ENCODE measurements around the gene PLAAT3. TPM values are rescaled to one million over a fixed set of nuclear protein-coding genes. Genes with fewer than 3 reads are reported as not detected.

PLAAT3 gene
- total RNA-seq, 1 experiment from 2014 or later = 3.6 TPM

GRCh38 chr11:63592975-63593395, 21.2 kb downstream of the PLAAT3 start:
- Mint-ChIP-seq H3K4me1 (ENCODE audit: insufficient read depth, unreplicated experiment) (peaks cover 4% of the 10 kb centered on the region), H3K36me3 (ENCODE audit: insufficient read depth, unreplicated experiment) (no peaks in the 10 kb centered on the region), H3K27ac (ENCODE audit: low read depth, unreplicated experiment) (no peak overlapping the region), H3K27me3 (ENCODE audit: insufficient read depth, unreplicated experiment) (no peaks in the 10 kb centered on the region), H3K9me3 (ENCODE audit: unreplicated experiment) (no peaks in the 10 kb centered on the region), H3K4me3 (ENCODE audit: unreplicated experiment) (no peak overlapping the region)
- TF ChIP-seq CTCF (IDR thresholded peaks at IDR 0.05; ENCODE audit: unreplicated experiment) = peak; percentile 52
- intact Hi-C loops (cut with micrococcal nuclease) = loop anchor here (1.0 kb wide), 2 partner anchors 41 to 145 kb away; no protein-coding TSS in a partner anchor
- POLR2A ChIA-PET = no interaction called here
- BruUV-seq (replicated peaks) = no TSS peak
- peak; percentile 28 for DNase-seq (ENCODE audit: unreplicated experiment)
- CTCF ChIA-PET = interaction anchor here (0.5 to 1.6 kb wide), 4 partner anchors 10 to 242 kb away, joined by 3 to 5 read pairs (median 3); no protein-coding TSS in a partner anchor

GRCh38 chr11:63590024-63590788, 24.0 kb downstream of the PLAAT3 start:
- Mint-ChIP-seq H3K27me3 (ENCODE audit: insufficient read depth, unreplicated experiment) (no peaks in the 10 kb centered on the region), H3K36me3 (ENCODE audit: insufficient read depth, unreplicated experiment) (no peaks in the 10 kb centered on the region), H3K9me3 (ENCODE audit: unreplicated experiment) (no peaks in the 10 kb centered on the region), H3K4me1 (ENCODE audit: insufficient read depth, unreplicated experiment) (peaks cover under 1% of the 10 kb centered on the region), H3K4me3 (ENCODE audit: unreplicated experiment) (no peak overlapping the region), H3K27ac (ENCODE audit: low read depth, unreplicated experiment) (no peak overlapping the region)
- TF ChIP-seq CTCF (IDR thresholded peaks at IDR 0.05; ENCODE audit: unreplicated experiment) = no peak
- DNase-seq (ENCODE audit: unreplicated experiment) = no peak
- POLR2A ChIA-PET = no interaction called here
- BruUV-seq (replicated peaks) = no TSS peak
- intact Hi-C loops (cut with micrococcal nuclease) = no loop called here
- CTCF ChIA-PET = interaction anchor here (0.6 to 0.7 kb wide), 2 partner anchors 60 to 681 kb away, joined by 3 read pairs; no protein-coding TSS in a partner anchor

GRCh38 chr11:63589000-63589399, 25.2 kb downstream of the PLAAT3 start:
- no peaks in the 10 kb centered on the region for H3K9me3 Mint-ChIP-seq (ENCODE audit: unreplicated experiment)
- intact Hi-C loops (cut with micrococcal nuclease) = no loop called here
- H3K36me3 Mint-ChIP-seq (ENCODE audit: insufficient read depth, unreplicated experiment) = no peaks in the 10 kb centered on the region
- no TSS peak for BruUV-seq (replicated peaks)
- ChIA-PET POLR2A (interaction anchor here (0.6 to 1.5 kb wide), 2 partner anchors 31 to 40 kb away, joined by 3 read pairs; no protein-coding TSS in a partner anchor), CTCF (interaction anchor here (1.3 to 1.6 kb wide), 2 partner anchors 15 to 110 kb away, joined by 3 read pairs; no protein-coding TSS in a partner anchor)
- no peak overlapping the region for H3K27ac Mint-ChIP-seq (ENCODE audit: low read depth, unreplicated experiment)
- H3K4me1 Mint-ChIP-seq (ENCODE audit: insufficient read depth, unreplicated experiment) = no peaks in the 10 kb centered on the region
- no peak overlapping the region for H3K4me3 Mint-ChIP-seq (ENCODE audit: unreplicated experiment)
- no peak for TF ChIP-seq CTCF (IDR thresholded peaks at IDR 0.05; ENCODE audit: unreplicated experiment)
- DNase-seq (ENCODE audit: unreplicated experiment) = no peak
- no peaks in the 10 kb centered on the region for H3K27me3 Mint-ChIP-seq (ENCODE audit: insufficient read depth, unreplicated experiment)

- Mint-ChIP-seq H3K27ac (ENCODE audit: low read depth, unreplicated experiment) (no peak overlapping the region), H3K9me3 (ENCODE audit: unreplicated experiment) (peaks cover 5% of the 10 kb centered on the region), H3K36me3 (ENCODE audit: insufficient read depth, unreplicated experiment) (no peaks in the 10 kb centered on the region), H3K27me3 (ENCODE audit: insufficient read depth, unreplicated experiment) (no peaks in the 10 kb centered on the region), H3K4me3 (ENCODE audit: unreplicated experiment) (no peak overlapping the region), H3K4me1 (ENCODE audit: insufficient read depth, unreplicated experiment) (no peaks in the 10 kb centered on the region)
- DNase-seq (ENCODE audit: unreplicated experiment) = no peak
- ChIA-PET POLR2A (interaction anchor here (0.7 kb wide), 1 partner anchor 271 kb away, joined by 4 read pairs; no protein-coding TSS in a partner anchor), CTCF (interaction anchor here (0.6 kb wide), 1 partner anchor 108 kb away, joined by 3 read pairs; no protein-coding TSS in a partner anchor)
- TF ChIP-seq CTCF (IDR thresholded peaks at IDR 0.05; ENCODE audit: unreplicated experiment) = no peak
- intact Hi-C loops (cut with micrococcal nuclease) = no loop called here
- BruUV-seq (replicated peaks) = no TSS peak
Measured at GRCh38 chr11:63586451-63587166, 27.6 kb downstream of the PLAAT3 start.
